OCI-LY3 (cell line): ENCODE measurements around the gene ASB5.

Experiments
- CTCF ChIP-seq: fragments of 200-600, 300-600 bp; sonication (generic); IDR thresholded peaks from 2 replicates; pipeline ENCODE4 v1.5.1; 2014; ENCODE audit warnings: antibody characterized with exemption, low read length, low read depth
- EZH2phosphoT487 ChIP-seq: fragments of 200-600 bp; shearing (Covaris generic); IDR thresholded peaks from 2 replicates; pipeline ENCODE4 v1.6.1; 2018; ENCODE audit warnings: antibody characterized with exemption, mixed run types, low read depth

- peak; percentile 70 for TF ChIP-seq CTCF
- TF ChIP-seq EZH2phosphoT487 = no peak
Observed at GRCh38 chr4:176277162-176277904, 8.3 kb upstream of the ASB5 start.
